Bone marrow (tissue), 2 donors: ENCODE results near the gene HBEGF.
"Not testable (repeated sequence)": the region's sequence is repeated elsewhere in the genome, so short reads cannot be mapped to it uniquely, and the experiment has no call there.

Experiments used
- DNase-seq, 2 donors: peaks; one replicate each; lab custom pipeline; 2025; lab: John Stamatoyannopoulos, UW

Gene HBEGF

GRCh38 chr5:140360681-140361479 is 14.5 kb upstream of the HBEGF start:
- DNase-seq: no peak

GRCh38 chr5:140360101-140360500 is 13.7 kb upstream of the HBEGF start, which contains the start of gene SLC4A9:
TSS of gene SLC4A9 (plus strand) at chr5:140360194. CDS start at chr5:140360237, 43 bp downstream.
- no peak for DNase-seq

GRCh38 chr5:140358738-140359310 is 12.4 kb upstream of the HBEGF start:
- DNase-seq: no peak

- peak; percentile 43 to 76 for DNase-seq
These were observed 11.3 kb upstream of the HBEGF start for GRCh38 chr5:140357726-140358093.

GRCh38 chr5:140356853-140357725 is 10.7 kb upstream of the HBEGF start:
- no peak for DNase-seq

- no peak for DNase-seq
These were observed 9.1 kb upstream of the HBEGF start for GRCh38 chr5:140355546-140355945.

GRCh38 chr5:140351609-140352334 is 5.4 kb upstream of the HBEGF start:
- peak in 1 of 2 donors; percentile 54 for DNase-seq

- no peak for DNase-seq
These were observed 2.8 kb upstream of the HBEGF start for GRCh38 chr5:140349244-140349643.

GRCh38 chr5:140348104-140348503 is 1.7 kb upstream of the HBEGF start:
- no peak for DNase-seq

- DNase-seq: no peak
These were observed 957 bp upstream of the HBEGF start for GRCh38 chr5:140347360-140347759.

- DNase-seq: no peak
These were observed 470 bp downstream of the HBEGF start for GRCh38 chr5:140345919-140346347.

GRCh38 chr5:140344683-140345423 is 1.6 kb downstream of the HBEGF start:
- DNase-seq: no peak

GRCh38 chr5:140343849-140344248 is 2.6 kb downstream of the HBEGF start:
- not testable (repeated sequence) for DNase-seq

- no peak for DNase-seq
These were observed 3.5 kb downstream of the HBEGF start for GRCh38 chr5:140342896-140343295.

- peak; percentile 30 to 32 for DNase-seq
These were observed 4.1 kb downstream of the HBEGF start for GRCh38 chr5:140342287-140342686.

- DNase-seq: no peak
These were observed 4.8 kb downstream of the HBEGF start for GRCh38 chr5:140341591-140341990.

GRCh38 chr5:140340605-140341121 is 5.7 kb downstream of the HBEGF start:
- DNase-seq: no peak

GRCh38 chr5:140339636-140340035 is 6.8 kb downstream of the HBEGF start:
- no peak for DNase-seq

GRCh38 chr5:140338908-140339307 is 7.5 kb downstream of the HBEGF start:
- DNase-seq: no peak

- DNase-seq: no peak
These were observed 8.1 kb downstream of the HBEGF start for GRCh38 chr5:140338336-140338735.

- no peak for DNase-seq
These were observed 8.5 kb downstream of the HBEGF start for GRCh38 chr5:140337880-140338279.
